ENCODE measurements around the gene ASAP3. TPM values are rescaled to one million over a fixed set of nuclear protein-coding genes. Genes with fewer than 3 reads are reported as not detected.

The ASAP3 gene
- total RNA-seq, 1 donor from 2014 or later: 44.4 TPM

- DNase-seq (ENCODE audit: low spot score): no peak
These were observed 6.4 kb downstream of the ASAP3 start for GRCh38 chr1:23477359-23478144.

DNA sequence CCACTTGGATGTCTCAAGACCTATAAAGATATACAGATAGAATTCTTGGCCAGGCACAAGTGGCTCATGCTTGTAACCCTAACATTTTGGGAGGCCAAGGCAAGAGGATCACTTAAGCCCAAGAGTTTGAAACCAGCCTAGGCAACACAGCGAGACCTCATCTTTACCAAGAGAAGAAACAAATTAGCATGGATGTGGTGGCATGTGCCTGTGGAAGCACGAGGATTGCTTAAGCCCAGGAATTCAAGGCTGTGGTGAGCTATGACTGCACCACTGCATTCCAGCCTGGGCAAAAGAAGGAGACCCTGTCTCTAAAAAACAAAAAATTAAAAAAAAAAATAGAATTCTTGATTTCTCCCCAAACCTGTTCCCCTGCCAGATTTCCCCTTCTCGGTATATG, 8.3 kb downstream of the ASAP3 start:
- no peak for DNase-seq (ENCODE audit: low spot score)

DNA sequence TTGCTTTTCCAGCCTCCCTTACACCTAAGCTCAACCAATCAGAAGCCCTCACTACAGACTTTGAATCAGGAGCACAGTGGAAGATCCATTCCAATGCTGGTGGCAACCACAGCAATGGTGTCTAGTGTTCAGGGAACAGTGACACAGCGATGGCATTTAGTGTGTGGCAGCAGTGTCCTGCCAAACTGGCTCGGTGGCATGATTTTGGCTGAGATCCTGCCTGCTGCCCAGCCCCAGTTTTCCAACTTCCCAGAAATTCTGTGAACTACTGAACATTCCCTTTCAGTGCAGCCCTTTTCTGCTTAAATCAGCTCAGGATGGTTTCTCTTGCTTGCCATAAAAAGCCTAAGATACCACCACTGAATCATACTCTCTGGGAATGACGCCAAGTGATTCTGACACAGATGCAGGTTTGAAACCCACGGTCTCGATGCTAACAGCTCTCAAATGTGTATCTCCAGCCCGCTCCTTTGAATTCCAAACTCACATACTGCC, 8.8 kb downstream of the ASAP3 start:
- no peak for DNase-seq (ENCODE audit: low spot score)

DNA sequence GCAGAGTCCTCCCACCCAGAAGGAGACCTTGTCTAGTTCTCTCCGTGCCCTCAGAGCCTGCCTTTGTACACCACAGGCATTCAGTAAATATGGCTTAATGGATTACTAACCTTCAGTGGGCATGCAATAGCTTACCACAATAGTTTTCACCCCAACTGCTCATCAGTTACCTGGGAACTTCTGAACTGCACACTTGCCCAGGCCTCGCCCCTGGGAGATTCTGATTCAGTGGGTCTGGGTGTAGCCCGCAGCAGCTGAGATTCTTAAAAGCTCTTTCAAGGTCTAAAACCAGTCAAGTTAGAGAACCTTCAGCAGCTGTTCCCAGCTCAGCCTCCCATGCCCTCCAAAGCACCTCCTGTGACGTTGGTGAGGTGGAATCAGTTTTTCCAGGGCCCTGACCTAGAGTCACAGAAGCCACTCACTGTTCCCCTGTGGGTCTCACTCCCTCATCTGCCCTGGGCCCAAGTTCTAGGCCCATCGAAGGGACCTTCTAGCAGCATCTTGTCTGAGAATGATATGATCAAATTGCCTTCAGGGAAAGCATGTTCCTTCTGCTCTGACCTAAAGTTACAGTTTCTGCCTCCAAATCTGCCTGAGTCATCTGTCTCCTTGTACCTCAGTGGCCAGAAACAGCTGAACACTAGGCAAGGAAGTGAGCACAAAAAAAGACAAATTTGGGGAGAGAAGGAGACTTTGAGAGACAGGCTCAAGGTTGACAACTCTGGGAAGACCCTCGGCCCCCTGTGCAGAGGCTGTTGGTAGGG, 10.8 kb downstream of the ASAP3 start:
- no peak for DNase-seq (ENCODE audit: low spot score)

- no peak for DNase-seq (ENCODE audit: low spot score)
These were observed 11.5 kb downstream of the ASAP3 start for GRCh38 chr1:23472351-23473036.

GRCh38 chr1:23471473-23472075, 12.4 kb downstream of the ASAP3 start:
- DNase-seq (ENCODE audit: low spot score): no peak

- DNase-seq (ENCODE audit: low spot score): no peak
These were observed 13.5 kb downstream of the ASAP3 start for GRCh38 chr1:23470282-23471070.

- DNase-seq (ENCODE audit: low spot score): no peak
These were observed 14.5 kb downstream of the ASAP3 start for GRCh38 chr1:23469372-23469982.

- no peak for DNase-seq (ENCODE audit: low spot score)
These were observed 17.5 kb downstream of the ASAP3 start for GRCh38 chr1:23466423-23466989.

- DNase-seq (ENCODE audit: low spot score): no peak
These were observed 20.7 kb downstream of the ASAP3 start for GRCh38 chr1:23463286-23463685.

DNA sequence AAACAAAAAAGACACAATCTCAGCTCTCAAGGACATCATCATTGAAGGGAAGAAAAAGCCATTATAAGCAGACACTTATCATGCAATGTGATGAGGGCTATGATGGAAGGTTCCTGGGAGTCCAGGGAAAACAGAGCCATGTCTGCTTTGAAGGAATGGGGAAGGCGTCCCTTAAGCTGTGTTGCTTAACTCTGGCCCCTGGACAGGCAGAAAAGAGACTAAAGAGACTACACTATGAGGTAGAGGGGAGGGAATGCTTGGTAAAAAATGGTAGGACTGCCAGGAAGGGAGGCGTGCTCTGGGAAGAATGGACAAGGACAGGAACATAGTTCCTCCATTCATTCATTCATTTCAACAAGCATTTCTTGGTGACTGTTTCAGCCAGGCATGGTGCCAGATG, 21.2 kb downstream of the ASAP3 start:
- no peak for DNase-seq (ENCODE audit: low spot score)

DNA sequence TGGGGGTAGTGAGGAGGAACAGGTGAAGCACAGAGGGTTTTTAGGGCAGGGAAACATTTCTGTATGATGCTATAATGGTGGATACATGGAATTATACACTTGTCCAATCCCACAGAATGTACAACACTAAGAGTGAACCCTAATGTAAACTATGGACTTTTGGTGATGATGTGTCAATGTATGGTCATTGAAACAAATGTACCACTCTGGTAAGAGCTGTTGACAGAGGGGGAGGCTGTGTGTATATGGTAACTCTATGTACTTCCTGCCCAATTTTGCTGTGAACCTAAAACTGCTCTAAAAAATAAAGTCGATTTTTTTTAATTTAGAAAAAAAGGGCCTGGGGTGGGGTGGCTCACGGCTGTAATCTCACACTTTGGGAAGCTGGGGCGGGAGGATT, 22.9 kb downstream of the ASAP3 start:
- DNase-seq (ENCODE audit: low spot score): no peak

GRCh38 chr1:23460519-23460918, 23.5 kb downstream of the ASAP3 start:
- DNase-seq (ENCODE audit: low spot score): no peak

DNA sequence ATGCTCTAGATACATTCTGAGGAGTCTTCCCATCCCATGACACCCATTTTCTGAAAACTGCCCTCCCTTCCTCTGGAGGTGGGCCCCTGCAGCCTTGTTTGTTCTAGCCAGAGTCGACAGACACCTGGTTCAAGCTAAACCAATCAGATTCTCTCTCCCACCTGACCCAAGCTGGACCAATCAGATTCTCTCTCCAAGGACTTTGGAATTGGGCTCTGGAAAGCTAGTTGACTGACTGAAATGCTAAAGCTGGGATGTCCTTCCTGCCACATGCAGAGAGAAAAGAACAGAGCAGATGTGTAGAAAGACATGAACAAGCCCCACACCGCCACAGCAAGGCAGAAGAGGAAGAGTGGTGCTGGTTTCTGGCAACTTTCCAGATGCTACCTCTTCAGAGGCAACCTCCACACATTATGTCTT, 24.6 kb downstream of the ASAP3 start:
- DNase-seq (ENCODE audit: low spot score): no peak

DNA sequence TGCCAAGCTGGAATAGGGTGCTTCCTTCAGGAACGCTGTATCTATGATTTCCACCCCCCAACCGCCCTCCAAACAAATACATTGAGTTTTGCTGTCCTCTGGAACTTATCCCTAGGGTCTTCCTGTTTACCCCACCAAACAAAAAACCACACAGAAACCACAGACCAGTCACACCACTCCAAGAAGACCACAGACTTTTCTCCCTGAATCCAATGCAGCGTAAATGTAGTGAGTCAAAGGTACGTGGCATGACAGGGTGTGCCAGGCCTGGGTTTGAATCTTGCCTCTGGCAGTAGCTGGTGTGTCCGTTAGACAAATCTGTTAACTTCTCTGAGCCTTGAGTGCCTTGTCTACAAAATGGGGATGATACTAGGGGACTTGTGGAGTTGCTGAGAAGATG, 27.8 kb downstream of the ASAP3 start:
- no peak for DNase-seq (ENCODE audit: low spot score)

DNA sequence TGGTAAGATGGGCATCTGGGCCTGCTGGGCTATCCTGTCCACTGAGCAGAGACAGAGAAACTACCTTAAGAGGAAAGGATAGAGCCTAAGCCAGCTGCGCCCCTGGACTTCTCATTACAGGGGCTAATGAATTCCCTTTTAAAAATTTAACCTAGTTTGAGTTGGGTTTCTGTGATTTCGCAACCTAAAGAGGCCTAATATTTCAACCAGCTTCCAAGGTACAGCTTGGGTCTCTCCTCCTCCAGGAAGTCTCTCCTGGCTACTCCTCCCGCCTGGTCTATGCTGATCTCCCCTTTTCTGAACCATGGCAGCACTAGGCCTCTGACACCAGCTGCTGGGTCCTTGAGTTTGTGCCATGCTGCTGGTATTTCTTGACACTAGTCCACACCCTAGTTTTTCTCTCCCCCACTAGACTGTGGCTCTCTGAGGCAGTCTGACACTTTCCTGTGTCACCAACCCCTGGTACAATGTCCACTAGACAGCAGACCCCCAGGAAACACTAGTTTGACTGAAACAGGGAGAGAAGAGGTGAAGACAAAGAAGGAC, 30.5 kb downstream of the ASAP3 start:
- no peak for DNase-seq (ENCODE audit: low spot score)

GRCh38 chr1:23452011-23452411, 32.0 kb downstream of the ASAP3 start:
- DNase-seq (ENCODE audit: low spot score): peak; percentile 93

GRCh38 chr1:23451441-23451840, 32.5 kb downstream of the ASAP3 start:
- no peak for DNase-seq (ENCODE audit: low spot score)

- DNase-seq (ENCODE audit: low spot score): no peak
These were observed 33.1 kb downstream of the ASAP3 start for GRCh38 chr1:23450894-23451293.

- no peak for DNase-seq (ENCODE audit: low spot score)
These were observed 34.0 kb downstream of the ASAP3 start for GRCh38 chr1:23449958-23450357.
